ENCODE results near the gene CDK12. TPM values are rescaled to one million over a fixed set of nuclear protein-coding genes. Genes with fewer than 3 reads are reported as not detected.

CDK12 gene
- total RNA-seq, 1 experiment from 2014 or later, result 51.2 TPM

- no peak for TF ChIP-seq EZH2 (IDR thresholded peaks at IDR 0.05)
- TF ChIP-seq SRF (IDR thresholded peaks at IDR 0.05; ENCODE audit: low read depth), result no peak
- no peak for TF ChIP-seq EGR1 (IDR thresholded peaks at IDR 0.05; ENCODE audit: low read depth)
- no peak for TF ChIP-seq POLR2A (IDR thresholded peaks at IDR 0.05; ENCODE audit: borderline replicate concordance, extremely low read depth, insufficient read depth, insufficient read length)
- no peak for TF ChIP-seq SIN3A (IDR thresholded peaks at IDR 0.05; ENCODE audit: low read depth)
- TF ChIP-seq SP1 (IDR thresholded peaks at IDR 0.05; ENCODE audit: low read depth), result no peak
- TF ChIP-seq ELF1 (IDR thresholded peaks at IDR 0.05; ENCODE audit: borderline replicate concordance, low read depth), result no peak
- no peak for TF ChIP-seq MAX (IDR thresholded peaks at IDR 0.05)
- ATAC-seq (no peak), DNase-seq (ENCODE audit: low read depth, low spot score) (no peak)
- ChIA-PET RAD21 (ENCODE audit: low non-redundant PET in 1 of 2, low total read pairs in 2 of 2, uncharacterized antibody in 2 of 2, unreplicated experiment in 2 of 2) (no interaction called here), CTCF (interaction anchor here (0.7 kb wide), 1 partner anchor 148 kb away, joined by 4 read pairs; no protein-coding TSS in a partner anchor), POLR2A (no interaction called here)
- Histone ChIP-seq H3K9ac (ENCODE audit: low read length) (no peak overlapping the region), H3K36me3 (ENCODE audit: control insufficient read depth in 1 of 2, insufficient read depth in 2 of 2, low read length in 2 of 2) (no peaks in the 10 kb centered on the region), H3K4me1 (ENCODE audit: control insufficient read depth in 1 of 2, insufficient read depth in 2 of 2, low read length in 2 of 2) (no peaks in the 10 kb centered on the region), H3K4me3 (replicated peaks in 1 of 2; ENCODE audit: low read depth in 1 of 2, low read length in 2 of 2) (no peak overlapping the region), H3K27me3 (ENCODE audit: insufficient read depth, low read length) (no peaks in the 10 kb centered on the region), H3K9me3 (ENCODE audit: control insufficient read depth in 1 of 2, insufficient read depth in 1 of 2, low read depth in 1 of 2, low read length in 2 of 2) (no peaks in the 10 kb centered on the region), H3K79me2 (ENCODE audit: insufficient read depth, low read length) (no peaks in the 10 kb centered on the region), H3K27ac (ENCODE audit: low read depth, low read length) (no peak overlapping the region), H4K20me1 (ENCODE audit: insufficient read depth) (no peaks in the 10 kb centered on the region), H2AFZ (ENCODE audit: low read depth, low read length, poor library complexity, severe bottlenecking) (no peak overlapping the region), H3K9me2 (ENCODE audit: insufficient read depth) (no peaks in the 10 kb centered on the region), H3K4me2 (ENCODE audit: low read length) (no peak overlapping the region)
- intact Hi-C loops (cut with micrococcal nuclease), result no loop called here
- BruUV-seq (replicated peaks), result no TSS peak
These were observed 118.8 kb downstream of the CDK12 start for GRCh38 chr17:39580082-39580468.

GRCh38 chr17:39581071-39581758, 119.9 kb downstream of the CDK12 start:
- Histone ChIP-seq H3K4me2 (ENCODE audit: low read length) (no peak overlapping the region), H3K9me2 (ENCODE audit: insufficient read depth) (no peaks in the 10 kb centered on the region), H3K27me3 (ENCODE audit: insufficient read depth, low read length) (no peaks in the 10 kb centered on the region), H3K9me3 (ENCODE audit: control insufficient read depth in 1 of 2, insufficient read depth in 1 of 2, low read depth in 1 of 2, low read length in 2 of 2) (no peaks in the 10 kb centered on the region), H3K9ac (ENCODE audit: low read length) (no peak overlapping the region), H3K36me3 (ENCODE audit: control insufficient read depth in 1 of 2, insufficient read depth in 2 of 2, low read length in 2 of 2) (no peaks in the 10 kb centered on the region), H3K4me1 (ENCODE audit: control insufficient read depth in 1 of 2, insufficient read depth in 2 of 2, low read length in 2 of 2) (no peaks in the 10 kb centered on the region), H3K4me3 (replicated peaks in 1 of 2; ENCODE audit: low read depth in 1 of 2, low read length in 2 of 2) (no peak overlapping the region), H2AFZ (ENCODE audit: low read depth, low read length, poor library complexity, severe bottlenecking) (no peak overlapping the region), H3K27ac (ENCODE audit: low read depth, low read length) (no peak overlapping the region), H4K20me1 (ENCODE audit: insufficient read depth) (no peaks in the 10 kb centered on the region), H3K79me2 (ENCODE audit: insufficient read depth, low read length) (no peaks in the 10 kb centered on the region)
- POLR2A ChIA-PET, result no interaction called here
- DNase-seq (ENCODE audit: low read depth, low spot score) (no peak), ATAC-seq (no peak)
- no TSS peak for BruUV-seq (replicated peaks)
- RAD21 ChIA-PET (ENCODE audit: low non-redundant PET in 1 of 2, low total read pairs in 2 of 2, uncharacterized antibody in 2 of 2, unreplicated experiment in 2 of 2), result no interaction called here
- CTCF ChIA-PET, result no interaction called here
- intact Hi-C loops (cut with micrococcal nuclease), result no loop called here
- TF ChIP-seq JUND (IDR thresholded peaks at IDR 0.05) (no peak), EGR1 (IDR thresholded peaks at IDR 0.05; ENCODE audit: low read depth) (no peak), REST (IDR thresholded peaks at IDR 0.05; ENCODE audit: low read depth) (no peak), POLR2AphosphoS5 (IDR thresholded peaks at IDR 0.05; ENCODE audit: low read depth, low read length) (no peak), ZNF274 (IDR thresholded peaks at IDR 0.05; ENCODE audit: low read depth, low read length) (no peak), MAX (IDR thresholded peaks at IDR 0.05) (no peak), FOSL1 (IDR thresholded peaks at IDR 0.05; ENCODE audit: low read depth) (no peak), EZH2phosphoT487 (IDR thresholded peaks at IDR 0.05; ENCODE audit: borderline replicate concordance) (no peak), SRF (IDR thresholded peaks at IDR 0.05; ENCODE audit: low read depth) (no peak), ELF1 (IDR thresholded peaks at IDR 0.05; ENCODE audit: borderline replicate concordance, low read depth) (no peak), SIN3A (IDR thresholded peaks at IDR 0.05; ENCODE audit: low read depth) (no peak), ATF3 (IDR thresholded peaks at IDR 0.05) (no peak), RAD21 (IDR thresholded peaks at IDR 0.05; ENCODE audit: low read depth) (no peak)
